CD4-positive, alpha-beta memory T cell (primary cell): Measurements from ENCODE around the gene COA5. TPM values are rescaled to one million over a fixed set of nuclear protein-coding genes. Genes with fewer than 3 reads are reported as not detected.
A peak's percentile ranks its signal among the peaks of the same experiment; 100 is the strongest.

Source experiments
- CTCF ChIA-PET: fragments of 350-600 bp; sonication (Branson Sonifier 250); formaldehyde crosslinking; loops from one replicate; lab custom pipeline; 2021; ENCODE audit warnings: inconsistent platforms; ENCODE audit not compliant: partially characterized antibody; lab: Charles Lee
- POLR2A ChIA-PET: fragments of 350-600 bp; sonication (Branson Sonifier 250); formaldehyde crosslinking; loops from one replicate; lab custom pipeline; 2021; ENCODE audit not compliant: partially characterized antibody; lab: Charles Lee
- DNase-seq, 5 donors: peaks; one replicate each; pipeline versions ENCODE4 v3.0.0 to v3.0.0-alpha.2; 2020 to 2022; ENCODE audit warnings: mixed read lengths in 1 of 5
- H3K27ac ChIP-seq: one replicate; pipeline ENCODE4 v1.7.0; 2013; ENCODE audit warnings: low read depth, low read length
- H3K27me3 ChIP-seq: 2 replicates; pipeline ENCODE4 v1.7.0; 2013; ENCODE audit warnings: mild to moderate bottlenecking, low read length, moderate library complexity; ENCODE audit not compliant: insufficient read depth
- H3K36me3 ChIP-seq: 2 replicates; pipeline ENCODE4 v1.7.0; 2013; ENCODE audit warnings: mild to moderate bottlenecking, low read length, moderate library complexity; ENCODE audit not compliant: insufficient read depth
- H3K4me1 ChIP-seq: 2 replicates; pipeline ENCODE4 v1.7.0; 2013; ENCODE audit warnings: mild to moderate bottlenecking, low read length, moderate library complexity; ENCODE audit not compliant: insufficient read depth
- H3K4me3 ChIP-seq, 2 donors: one replicate each; pipeline ENCODE4 v1.7.0; 2013; ENCODE audit warnings: low read length in 2 of 2, mild to moderate bottlenecking in 1 of 2
- H3K9me3 ChIP-seq, 2 donors: one replicate each; pipeline ENCODE4 v1.7.0; 2013; ENCODE audit warnings: low read length in 2 of 2, control low read depth in 1 of 2; ENCODE audit not compliant: control insufficient read depth in 1 of 2
- H3K27ac Mint-ChIP-seq, 7 donors: one replicate each; pipeline ENCODE4 v1.8.0; 2020 to 2021; ENCODE audit warnings: mixed read lengths in 7 of 7, mild to moderate bottlenecking in 6 of 7, inconsistent platforms in 3 of 7, moderate library complexity in 3 of 7
- H3K27me3 Mint-ChIP-seq, 2 donors: one replicate each; pipeline ENCODE4 v1.8.0; 2020 to 2021; ENCODE audit warnings: mixed read lengths in 2 of 2
- H3K36me3 Mint-ChIP-seq, 2 donors: one replicate each; pipeline ENCODE4 v1.8.0; 2020 to 2021; ENCODE audit warnings: mixed read lengths in 2 of 2, inconsistent platforms in 1 of 2, mild to moderate bottlenecking in 1 of 2
- H3K4me1 Mint-ChIP-seq, 4 donors: one replicate each; pipeline ENCODE4 v1.8.0; 2020 to 2021; ENCODE audit warnings: mixed read lengths in 4 of 4, mild to moderate bottlenecking in 1 of 4
- H3K4me3 Mint-ChIP-seq, 8 donors: one replicate each; pipeline ENCODE4 v1.8.0; 2020 to 2021; ENCODE audit warnings: mixed read lengths in 8 of 8, mild to moderate bottlenecking in 7 of 8, moderate library complexity in 6 of 8, inconsistent platforms in 3 of 8
- H3K9me3 Mint-ChIP-seq, 8 donors: one replicate each; pipeline ENCODE4 v1.8.0; 2020 to 2021; ENCODE audit warnings: mixed read lengths in 8 of 8, mild to moderate bottlenecking in 5 of 8, inconsistent platforms in 3 of 8, moderate library complexity in 1 of 8
- intact Hi-C: fragments of 100-400 bp; cut with micrococcal nuclease; formaldehyde crosslinking; loops from one replicate; pipeline ENCODE4 v1.15.1; 2023
- polyA plus RNA-seq, 2 donors: library from polyadenylated mRNA; unstranded; fragments of 300-500 nt; fragmentation: Illumina TruSeq; gene quantifications; one replicate each; pipeline ENCODE4 v1.2.3, GENCODE V29; 2021
- total RNA-seq, 2 experiments: library from RNA; stranded (reverse); gene quantifications; one replicate each; pipeline ENCODE4 v1.2.3, GENCODE V29; 2021

The COA5 gene
- total and polyA plus RNA-seq, 4 experiments from 2014 or later: 32.4 to 52.4 (median 46.1) TPM

- DNase-seq: peak in 1 of 5 donors; percentile 41
- H3K4me3 ChIP-seq: peak overlapping the region; percentile 86 to 93
- H3K36me3 Mint-ChIP-seq: peaks cover 17 to 35% of the 10 kb centered on the region in 2 donors
- peak overlapping the region; percentile 89 to 97 (median 91) for H3K27ac Mint-ChIP-seq
- H3K4me1 Mint-ChIP-seq: peaks cover 55 to 91% (median 66%) of the 10 kb centered on the region in 4 donors
- intact Hi-C loops: loop anchor here (1.0 to 5.0 kb wide), 3 partner anchors 147 to 728 kb away; partner anchors contain the start of genes EIF5B and TXNDC9
- no peaks in the 10 kb centered on the region for H3K27me3 Mint-ChIP-seq
- peak overlapping the region; percentile 88 for H3K27ac ChIP-seq
- no peaks in the 10 kb centered on the region for H3K9me3 ChIP-seq
- H3K36me3 ChIP-seq: peaks cover 7% of the 10 kb centered on the region
- H3K9me3 Mint-ChIP-seq: no peaks in the 10 kb centered on the region
- H3K4me3 Mint-ChIP-seq: peak overlapping the region; percentile 79 to 95 (median 89)
- H3K27me3 ChIP-seq: no peaks in the 10 kb centered on the region
- peaks cover 61% of the 10 kb centered on the region for H3K4me1 ChIP-seq
- POLR2A ChIA-PET: interaction anchor here (0.7 to 2.2 kb wide), 17 partner anchors 9 to 546 kb away, joined by 3 to 11 read pairs (median 3); partner anchors contain the start of genes C2orf15, LIPT1, MGAT4A and TSGA10
- CTCF ChIA-PET: interaction anchor here (0.8 to 1.2 kb wide), 3 partner anchors 9 to 220 kb away, joined by 3 to 5 read pairs (median 3); no protein-coding TSS in a partner anchor
These were observed 771 bp upstream of the COA5 start for GRCh38 chr2:98608962-98609604.

- Histone ChIP-seq H3K36me3 (peaks cover 2% of the 10 kb centered on the region), H3K4me1 (peaks cover 61% of the 10 kb centered on the region), H3K4me3 (peak overlapping the region; percentile 86 to 93), H3K9me3 (no peaks in the 10 kb centered on the region), H3K27ac (peak overlapping the region; percentile 88), H3K27me3 (no peaks in the 10 kb centered on the region)
- intact Hi-C loops: loop anchor here (1.0 to 5.0 kb wide), 3 partner anchors 145 to 729 kb away; partner anchors contain the start of genes EIF5B and TXNDC9
- Mint-ChIP-seq H3K9me3 (no peaks in the 10 kb centered on the region), H3K36me3 (peaks cover 7 to 30% of the 10 kb centered on the region in 2 donors), H3K4me3 (peak overlapping the region; percentile 79 to 95 (median 89)), H3K27ac (peak overlapping the region; percentile 89 to 97 (median 91)), H3K4me1 (peaks cover 51 to 87% (median 57%) of the 10 kb centered on the region in 4 donors), H3K27me3 (no peaks in the 10 kb centered on the region)
- no peak for DNase-seq
- ChIA-PET CTCF (interaction anchor here (0.6 kb wide), 1 partner anchor 8 kb away, joined by 4 read pairs; no protein-coding TSS in a partner anchor), POLR2A (interaction anchor here (0.7 to 2.2 kb wide), 6 partner anchors 8 to 164 kb away, joined by 3 to 8 read pairs (median 5); partner anchors contain the start of gene MGAT4A)
These were observed 584 bp downstream of the COA5 start for GRCh38 chr2:98607741-98608115.

GRCh38 chr2:98607104-98607503, 1.2 kb downstream of the COA5 start:
- H3K9me3 ChIP-seq: no peaks in the 10 kb centered on the region
- H3K27ac ChIP-seq: peak overlapping the region; percentile 88
- H3K36me3 Mint-ChIP-seq: peaks cover 7 to 35% of the 10 kb centered on the region in 2 donors

GRCh38 chr2:98606431-98606830, 1.9 kb downstream of the COA5 start:
- H3K36me3 ChIP-seq: no peaks in the 10 kb centered on the region
- peaks cover 59% of the 10 kb centered on the region for H3K4me1 ChIP-seq
- intact Hi-C loops: loop anchor here (5.0 kb wide), 1 partner anchor 144 kb away; no protein-coding TSS in a partner anchor
- H3K4me3 Mint-ChIP-seq: peak overlapping the region in 7 of 8 donors; percentile 36 to 95 (median 87)
- H3K9me3 Mint-ChIP-seq: no peaks in the 10 kb centered on the region
- no peak overlapping the region for H3K4me3 ChIP-seq
- H3K9me3 ChIP-seq: no peaks in the 10 kb centered on the region
- no peaks in the 10 kb centered on the region for H3K27me3 ChIP-seq
- CTCF ChIA-PET: interaction anchor here (1.0 kb wide), 1 partner anchor 216 kb away, joined by 3 read pairs; no protein-coding TSS in a partner anchor
- DNase-seq: no peak
- POLR2A ChIA-PET: interaction anchor here (1.2 to 1.8 kb wide), 2 partner anchors 11 to 194 kb away, joined by 3 to 7 read pairs; no protein-coding TSS in a partner anchor
- H3K27ac Mint-ChIP-seq: peak overlapping the region; percentile 89 to 94 (median 91)
- H3K4me1 Mint-ChIP-seq: peaks cover 49 to 80% (median 55%) of the 10 kb centered on the region in 4 donors
- H3K27ac ChIP-seq: peak overlapping the region; percentile 88
- no peaks in the 10 kb centered on the region for H3K27me3 Mint-ChIP-seq
- peaks cover 6 to 37% of the 10 kb centered on the region in 2 donors for H3K36me3 Mint-ChIP-seq

More at GRCh38 chr2:98607104-98607503, 1.2 kb downstream of the COA5 start:
- Mint-ChIP-seq H3K4me1 (peaks cover 51 to 86% (median 57%) of the 10 kb centered on the region in 4 donors), H3K4me3 (peak overlapping the region; percentile 79 to 95 (median 89)), H3K27me3 (no peaks in the 10 kb centered on the region), H3K27ac (peak overlapping the region; percentile 89 to 94 (median 91)), H3K9me3 (no peaks in the 10 kb centered on the region)
- intact Hi-C loops: loop anchor here (5.0 kb wide), 1 partner anchor 145 kb away; no protein-coding TSS in a partner anchor
- Histone ChIP-seq H3K4me1 (peaks cover 61% of the 10 kb centered on the region), H3K27me3 (no peaks in the 10 kb centered on the region), H3K4me3 (peak overlapping the region; percentile 86 to 93), H3K36me3 (no peaks in the 10 kb centered on the region)
- DNase-seq: no peak
- POLR2A ChIA-PET: interaction anchor here (1.2 to 1.8 kb wide), 3 partner anchors 10 to 195 kb away, joined by 3 to 7 read pairs (median 3); no protein-coding TSS in a partner anchor
- CTCF ChIA-PET: interaction anchor here (0.6 kb wide), 1 partner anchor 8 kb away, joined by 4 read pairs; no protein-coding TSS in a partner anchor

- no peaks in the 10 kb centered on the region for H3K9me3 ChIP-seq
- intact Hi-C loops: loop anchor here (5.0 kb wide), 1 partner anchor 143 kb away; no protein-coding TSS in a partner anchor
- no peak for DNase-seq
- H3K4me3 ChIP-seq: no peak overlapping the region
- ChIA-PET CTCF (no interaction called here), POLR2A (no interaction called here)
- H3K27ac Mint-ChIP-seq: peak overlapping the region; percentile 23 to 89 (median 74)
- no peaks in the 10 kb centered on the region for H3K27me3 ChIP-seq
- H3K4me1 ChIP-seq: peaks cover 45% of the 10 kb centered on the region
- no peaks in the 10 kb centered on the region for H3K27me3 Mint-ChIP-seq
- no peak overlapping the region for H3K27ac ChIP-seq
- H3K36me3 Mint-ChIP-seq: peaks cover 0 to 39% of the 10 kb centered on the region in 2 donors
- peak overlapping the region in 1 of 8 donors; percentile 16 for H3K4me3 Mint-ChIP-seq
- peaks cover 37 to 67% (median 42%) of the 10 kb centered on the region in 4 donors for H3K4me1 Mint-ChIP-seq
- H3K36me3 ChIP-seq: peaks cover 7% of the 10 kb centered on the region
- H3K9me3 Mint-ChIP-seq: no peaks in the 10 kb centered on the region
These were observed 3.2 kb downstream of the COA5 start for GRCh38 chr2:98605076-98605475.

- POLR2A ChIA-PET: no interaction called here
- peak overlapping the region; percentile 36 to 89 (median 82) for H3K27ac Mint-ChIP-seq
- no peak overlapping the region for H3K27ac ChIP-seq
These were observed 3.8 kb downstream of the COA5 start for GRCh38 chr2:98604547-98604946.

More at GRCh38 chr2:98604547-98604946, 3.8 kb downstream of the COA5 start:
- Mint-ChIP-seq H3K9me3 (no peaks in the 10 kb centered on the region), H3K4me3 (no peak overlapping the region), H3K4me1 (peaks cover 32 to 61% (median 37%) of the 10 kb centered on the region in 4 donors), H3K36me3 (peaks cover 0 to 44% of the 10 kb centered on the region in 2 donors), H3K27me3 (no peaks in the 10 kb centered on the region)
- Histone ChIP-seq H3K36me3 (peaks cover 11% of the 10 kb centered on the region), H3K4me3 (no peak overlapping the region), H3K4me1 (peaks cover 40% of the 10 kb centered on the region), H3K9me3 (no peaks in the 10 kb centered on the region), H3K27me3 (no peaks in the 10 kb centered on the region)
- DNase-seq: no peak
- CTCF ChIA-PET: no interaction called here
- intact Hi-C loops: no loop called here
